ENCODE measurements around the gene TJP3.

The TJP3 gene

DNA sequence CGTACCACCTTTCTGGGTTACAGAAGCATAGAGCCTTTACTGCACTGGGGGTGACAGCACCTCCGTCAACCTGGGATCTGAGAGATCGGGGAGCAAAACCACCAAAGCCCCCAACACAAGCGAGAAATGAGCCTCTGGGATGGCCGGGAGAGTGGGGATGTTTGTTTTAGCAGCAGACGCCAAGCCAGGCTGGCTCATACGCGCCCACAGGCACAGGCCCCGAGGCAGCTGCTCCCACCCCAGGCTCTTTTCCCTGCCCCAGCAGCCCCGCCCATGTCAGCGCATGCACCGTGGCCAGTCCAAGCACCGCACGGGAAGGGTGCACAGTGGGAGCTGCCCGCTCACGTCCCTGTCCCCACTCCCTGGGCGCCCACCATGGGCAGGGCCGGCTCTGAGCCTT lies 16.5 kb upstream of the TJP3 start:
- Histone ChIP-seq H3K9me2 (replicated peaks; ENCODE audit: insufficient read depth, low read length) (no peaks in the 10 kb centered on the region), H3K4me2 (ENCODE audit: low read depth, low read length) (no peak overlapping the region), H4K20me1 (ENCODE audit: insufficient read depth, low read length) (peaks cover 2% of the 10 kb centered on the region; the same call in 1 of the 2 replicates), H2AFZ (ENCODE audit: low read length) (no peak overlapping the region), H3K27me3 (replicated peaks; ENCODE audit: insufficient read depth, low read length) (no peaks in the 10 kb centered on the region), H3K27ac (ENCODE audit: low read length) (no peak overlapping the region), H3F3A (ENCODE audit: insufficient read depth, low read length) (peaks cover 28% of the 10 kb centered on the region; the same call in 1 of the 2 replicates), H3K36me3 (replicated peaks; ENCODE audit: insufficient read depth, low read length) (no peaks in the 10 kb centered on the region), H3K4me3 (ENCODE audit: low read length) (no peak overlapping the region), H3K4me1 (ENCODE audit: low read length) (peaks cover 13% of the 10 kb centered on the region), H3K9me3 (replicated peaks; ENCODE audit: insufficient read depth, low read length) (no peaks in the 10 kb centered on the region), H3K9ac (ENCODE audit: low read length) (no peak overlapping the region), H3K79me2 (ENCODE audit: low read length) (peaks cover 78% of the 10 kb centered on the region)
- TF ChIP-seq EZH2phosphoT487 (IDR thresholded peaks at IDR 0.05; ENCODE audit: low read length) = no peak
- no peak for TF ChIP-seq EZH2 (optimal IDR thresholded peaks at IDR 0.05; ENCODE audit: low read depth, low read length)
- TF ChIP-seq, protein P1, sequence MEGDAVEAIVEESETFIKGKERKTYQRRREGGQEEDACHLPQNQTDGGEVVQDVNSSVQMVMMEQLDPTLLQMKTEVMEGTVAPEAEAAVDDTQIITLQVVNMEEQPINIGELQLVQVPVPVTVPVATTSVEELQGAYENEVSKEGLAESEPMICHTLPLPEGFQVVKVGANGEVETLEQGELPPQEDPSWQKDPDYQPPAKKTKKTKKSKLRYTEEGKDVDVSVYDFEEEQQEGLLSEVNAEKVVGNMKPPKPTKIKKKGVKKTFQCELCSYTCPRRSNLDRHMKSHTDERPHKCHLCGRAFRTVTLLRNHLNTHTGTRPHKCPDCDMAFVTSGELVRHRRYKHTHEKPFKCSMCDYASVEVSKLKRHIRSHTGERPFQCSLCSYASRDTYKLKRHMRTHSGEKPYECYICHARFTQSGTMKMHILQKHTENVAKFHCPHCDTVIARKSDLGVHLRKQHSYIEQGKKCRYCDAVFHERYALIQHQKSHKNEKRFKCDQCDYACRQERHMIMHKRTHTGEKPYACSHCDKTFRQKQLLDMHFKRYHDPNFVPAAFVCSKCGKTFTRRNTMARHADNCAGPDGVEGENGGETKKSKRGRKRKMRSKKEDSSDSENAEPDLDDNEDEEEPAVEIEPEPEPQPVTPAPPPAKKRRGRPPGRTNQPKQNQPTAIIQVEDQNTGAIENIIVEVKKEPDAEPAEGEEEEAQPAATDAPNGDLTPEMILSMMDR (IDR thresholded peaks at IDR 0.05; ENCODE audit: low read length) = no peak
- DNase-seq = no peak

DNA sequence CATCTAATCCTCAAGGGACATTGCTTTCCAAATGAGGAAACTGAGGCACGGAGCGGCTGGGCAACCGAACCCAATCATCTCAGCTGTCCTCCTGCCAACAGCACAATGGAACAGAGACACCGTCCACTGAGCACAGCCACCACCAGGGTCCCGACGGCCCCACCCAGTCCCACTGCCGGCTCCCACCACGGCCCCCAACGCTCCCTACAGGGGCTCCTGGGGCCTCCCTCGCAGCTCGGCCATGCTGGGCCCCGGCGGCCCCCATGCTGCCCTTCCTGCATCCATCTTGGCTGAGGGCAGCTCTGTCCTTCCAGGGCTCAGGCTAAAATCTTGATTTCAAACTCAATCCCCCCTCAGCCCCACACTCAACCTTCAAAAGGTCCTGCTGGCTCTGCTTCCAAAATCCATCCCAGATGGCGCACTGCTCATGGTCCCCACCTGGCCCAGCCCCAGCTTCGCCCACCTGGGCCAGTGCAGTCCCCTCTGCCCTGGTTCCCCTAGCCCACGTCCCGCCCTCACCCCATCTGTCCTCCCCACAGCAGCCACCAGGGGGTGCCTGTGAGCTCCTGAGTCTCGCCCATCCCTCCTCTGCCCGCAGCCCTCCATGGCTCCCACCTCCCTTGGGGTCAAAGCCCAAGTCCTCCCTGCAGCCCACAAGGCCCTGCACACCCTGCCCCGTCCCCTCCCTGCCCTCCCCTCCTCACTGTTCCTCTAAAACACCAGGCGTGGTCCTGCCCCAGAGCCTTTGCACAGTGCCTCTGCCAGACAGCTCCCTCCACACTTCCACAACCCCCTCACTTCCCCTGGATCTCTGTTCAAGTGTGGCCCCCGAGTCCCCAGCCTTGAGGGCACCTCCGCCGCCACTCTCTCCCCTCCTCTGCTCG lies 15.8 kb upstream of the TJP3 start:
- H3F3A ChIP-seq (ENCODE audit: insufficient read depth, low read length) = peaks cover 24% of the 10 kb centered on the region; the same call in 1 of the 2 replicates
- no peak overlapping the region for H3K4me3 ChIP-seq (ENCODE audit: low read length)
- H2AFZ ChIP-seq (ENCODE audit: low read length) = no peak overlapping the region
- peak; percentile 7 for DNase-seq
- peaks cover 83% of the 10 kb centered on the region for H3K79me2 ChIP-seq (ENCODE audit: low read length)
- H3K27ac ChIP-seq (ENCODE audit: low read length) = no peak overlapping the region
- H3K9ac ChIP-seq (ENCODE audit: low read length) = no peak overlapping the region
- no peak overlapping the region for H3K4me2 ChIP-seq (ENCODE audit: low read depth, low read length)
- H3K4me1 ChIP-seq (ENCODE audit: low read length) = peaks cover 13% of the 10 kb centered on the region
- no peaks in the 10 kb centered on the region for H3K9me3 ChIP-seq (replicated peaks; ENCODE audit: insufficient read depth, low read length)
- no peaks in the 10 kb centered on the region for H3K9me2 ChIP-seq (replicated peaks; ENCODE audit: insufficient read depth, low read length)
- no peaks in the 10 kb centered on the region for H3K36me3 ChIP-seq (replicated peaks; ENCODE audit: insufficient read depth, low read length)
- H3K27me3 ChIP-seq (replicated peaks; ENCODE audit: insufficient read depth, low read length) = no peaks in the 10 kb centered on the region
- peaks cover 2% of the 10 kb centered on the region; the same call in 1 of the 2 replicates for H4K20me1 ChIP-seq (ENCODE audit: insufficient read depth, low read length)
- TF ChIP-seq, protein P1 (IDR thresholded peaks at IDR 0.05; ENCODE audit: low read length) = peak; percentile 65
- no peak for TF ChIP-seq EZH2 (optimal IDR thresholded peaks at IDR 0.05; ENCODE audit: low read depth, low read length)

- Histone ChIP-seq H3K9ac (ENCODE audit: low read length) (no peak overlapping the region), H3K9me3 (replicated peaks; ENCODE audit: insufficient read depth, low read length) (no peaks in the 10 kb centered on the region), H3K4me2 (ENCODE audit: low read depth, low read length) (no peak overlapping the region), H3F3A (ENCODE audit: insufficient read depth, low read length) (peaks cover 15% of the 10 kb centered on the region; the same call in 1 of the 2 replicates), H3K27ac (ENCODE audit: low read length) (no peak overlapping the region), H3K27me3 (replicated peaks; ENCODE audit: insufficient read depth, low read length) (no peaks in the 10 kb centered on the region), H3K4me1 (ENCODE audit: low read length) (peaks cover 4% of the 10 kb centered on the region; the same call in 1 of the 2 replicates), H3K9me2 (replicated peaks; ENCODE audit: insufficient read depth, low read length) (no peaks in the 10 kb centered on the region), H3K79me2 (ENCODE audit: low read length) (peaks cover 83% of the 10 kb centered on the region), H3K36me3 (replicated peaks; ENCODE audit: insufficient read depth, low read length) (no peaks in the 10 kb centered on the region), H4K20me1 (ENCODE audit: insufficient read depth, low read length) (peaks cover 5% of the 10 kb centered on the region; the same call in 1 of the 2 replicates), H2AFZ (ENCODE audit: low read length) (no peak overlapping the region), H3K4me3 (ENCODE audit: low read length) (no peak overlapping the region)
- DNase-seq = no peak
- TF ChIP-seq EZH2 (optimal IDR thresholded peaks at IDR 0.05; ENCODE audit: low read depth, low read length) = no peak
- TF ChIP-seq, protein P1 (IDR thresholded peaks at IDR 0.05; ENCODE audit: low read length) = no peak
- TF ChIP-seq EZH2phosphoT487 (IDR thresholded peaks at IDR 0.05; ENCODE audit: low read length) = no peak
Observed at GRCh38 chr19:3693025-3693925, 14.9 kb upstream of the TJP3 start.
